Activated naive CD4-positive, alpha-beta T cell treated with anti-CD3 and anti-CD28 coated beads for 36 hours (primary cell): ENCODE measurements around the gene TK2. TPM values are rescaled to one million over a fixed set of nuclear protein-coding genes. Genes with fewer than 3 reads are reported as not detected.

ENCODE experiments used
- CTCF ChIA-PET: fragments of 350-600 bp; sonication (Branson Sonifier 250); formaldehyde crosslinking; loops from one replicate; lab custom pipeline; 2021; ENCODE audit warnings: antibody characterized with exemption; lab: Charles Lee
- DNase-seq: peaks from one replicate; pipeline ENCODE4 v3.0.0-alpha.2; 2020
- H3K27ac Mint-ChIP-seq: one replicate; pipeline ENCODE4 v1.8.0; 2021; ENCODE audit warnings: mild to moderate bottlenecking, mixed read lengths
- H3K27me3 Mint-ChIP-seq: one replicate; pipeline ENCODE4 v1.8.0; 2021; ENCODE audit warnings: low read depth, mixed read lengths
- H3K36me3 Mint-ChIP-seq: one replicate; pipeline ENCODE4 v1.8.0; 2021; ENCODE audit warnings: low read depth, mixed read lengths
- H3K4me1 Mint-ChIP-seq: one replicate; pipeline ENCODE4 v1.8.0; 2021; ENCODE audit warnings: low read depth, mixed read lengths
- H3K4me3 Mint-ChIP-seq: one replicate; pipeline ENCODE4 v1.8.0; 2021; ENCODE audit warnings: mild to moderate bottlenecking, moderate library complexity, mixed read lengths
- H3K9me3 Mint-ChIP-seq: one replicate; pipeline ENCODE4 v1.8.0; 2021; ENCODE audit warnings: mixed read lengths
- intact Hi-C: fragments of 100-400 bp; cut with micrococcal nuclease; formaldehyde crosslinking; loops from one replicate; pipeline ENCODE4 v1.15.1; 2023
- total RNA-seq, 2 experiments: library from RNA; stranded (reverse); gene quantifications; one replicate each; pipeline ENCODE4 v1.2.3, GENCODE V29; 2021

Gene TK2
- total RNA-seq, 2 experiments from 2014 or later, result 5.7 to 5.9 TPM

- Mint-ChIP-seq H3K4me1 (peaks cover 15% of the 10 kb centered on the region), H3K9me3 (no peaks in the 10 kb centered on the region), H3K27ac (no peak overlapping the region), H3K4me3 (no peak overlapping the region), H3K36me3 (no peaks in the 10 kb centered on the region), H3K27me3 (no peaks in the 10 kb centered on the region)
- DNase-seq, result no peak
- CTCF ChIA-PET, result interaction anchor here (0.8 to 7.2 kb wide), 6 partner anchors 10 to 127 kb away, joined by 3 to 94 read pairs (median 3); no protein-coding TSS in a partner anchor
- intact Hi-C loops, result loop anchor here (5.0 kb wide), 1 partner anchor 142 kb away; no protein-coding TSS in a partner anchor
Measured at GRCh38 chr16:66484453-66485213, 65.3 kb downstream of the TK2 start.

- no peaks in the 10 kb centered on the region for H3K36me3 Mint-ChIP-seq
- intact Hi-C loops, result loop anchor here (1.0 to 5.0 kb wide), 6 partner anchors 33 to 142 kb away; partner anchors contain the start of gene CKLF
- H3K27ac Mint-ChIP-seq, result peak overlapping the region; percentile 33
- CTCF ChIA-PET, result interaction anchor here (0.7 to 7.2 kb wide), 9 partner anchors 10 to 129 kb away, joined by 3 to 94 read pairs (median 4); partner anchors contain the start of gene CKLF
- H3K4me3 Mint-ChIP-seq, result no peak overlapping the region
- H3K9me3 Mint-ChIP-seq, result no peaks in the 10 kb centered on the region
- peak; percentile 86 for DNase-seq
- H3K27me3 Mint-ChIP-seq, result no peaks in the 10 kb centered on the region
- peaks cover 22% of the 10 kb centered on the region for H3K4me1 Mint-ChIP-seq
Measured at GRCh38 chr16:66483689-66484452, 66.1 kb downstream of the TK2 start.

GRCh38 chr16:66481943-66482390, 68.0 kb downstream of the TK2 start:
- Mint-ChIP-seq H3K4me3 (no peak overlapping the region), H3K27me3 (no peaks in the 10 kb centered on the region), H3K9me3 (no peaks in the 10 kb centered on the region), H3K4me1 (peaks cover 26% of the 10 kb centered on the region), H3K27ac (no peak overlapping the region), H3K36me3 (no peaks in the 10 kb centered on the region)
- no peak for DNase-seq
- CTCF ChIA-PET, result interaction anchor here (1.2 to 7.2 kb wide), 7 partner anchors 13 to 128 kb away, joined by 3 to 94 read pairs (median 5); no protein-coding TSS in a partner anchor
- intact Hi-C loops, result loop anchor here (2.0 to 5.0 kb wide), 3 partner anchors 35 to 140 kb away; partner anchors contain the start of gene CKLF

- no peaks in the 10 kb centered on the region for H3K9me3 Mint-ChIP-seq
- no peaks in the 10 kb centered on the region for H3K27me3 Mint-ChIP-seq
- H3K4me1 Mint-ChIP-seq, result peaks cover 26% of the 10 kb centered on the region
- no peak overlapping the region for H3K4me3 Mint-ChIP-seq
- DNase-seq, result no peak
- no peaks in the 10 kb centered on the region for H3K36me3 Mint-ChIP-seq
- no peak overlapping the region for H3K27ac Mint-ChIP-seq
- CTCF ChIA-PET, result interaction anchor here (1.8 to 7.2 kb wide), 4 partner anchors 26 to 109 kb away, joined by 4 to 94 read pairs (median 11); no protein-coding TSS in a partner anchor
- intact Hi-C loops, result loop anchor here (5.0 kb wide), 1 partner anchor 139 kb away; no protein-coding TSS in a partner anchor
Measured at GRCh38 chr16:66481081-66481942, 68.6 kb downstream of the TK2 start.

GRCh38 chr16:66480265-66481080, 69.4 kb downstream of the TK2 start:
- no peaks in the 10 kb centered on the region for H3K9me3 Mint-ChIP-seq
- H3K36me3 Mint-ChIP-seq, result no peaks in the 10 kb centered on the region
- DNase-seq, result no peak
- H3K27me3 Mint-ChIP-seq, result no peaks in the 10 kb centered on the region
- no peak overlapping the region for H3K27ac Mint-ChIP-seq
- H3K4me3 Mint-ChIP-seq, result no peak overlapping the region
- CTCF ChIA-PET, result interaction anchor here (0.8 to 7.2 kb wide), 6 partner anchors 71 to 123 kb away, joined by 3 to 94 read pairs (median 5); no protein-coding TSS in a partner anchor
- peaks cover 26% of the 10 kb centered on the region for H3K4me1 Mint-ChIP-seq
- intact Hi-C loops, result loop anchor here (5.0 kb wide), 1 partner anchor 138 kb away; no protein-coding TSS in a partner anchor

- CTCF ChIA-PET, result interaction anchor here (0.8 to 7.2 kb wide), 9 partner anchors 24 to 122 kb away, joined by 3 to 94 read pairs (median 3); partner anchors contain the start of gene CKLF
- intact Hi-C loops, result loop anchor here (1.0 to 5.0 kb wide), 2 partner anchors 110 to 137 kb away; no protein-coding TSS in a partner anchor
Measured at GRCh38 chr16:66479661-66480264, 70.2 kb downstream of the TK2 start.

GRCh38 chr16:66478733-66479511, 71.0 kb downstream of the TK2 start:
- Mint-ChIP-seq H3K4me1 (peaks cover 34% of the 10 kb centered on the region), H3K36me3 (no peaks in the 10 kb centered on the region), H3K9me3 (no peaks in the 10 kb centered on the region), H3K27ac (no peak overlapping the region), H3K27me3 (no peaks in the 10 kb centered on the region), H3K4me3 (no peak overlapping the region)
- intact Hi-C loops, result loop anchor here (1.0 kb wide), 1 partner anchor 110 kb away; no protein-coding TSS in a partner anchor
- CTCF ChIA-PET, result interaction anchor here (1.0 to 7.2 kb wide), 8 partner anchors 23 to 111 kb away, joined by 3 to 94 read pairs (median 4); partner anchors contain the start of gene CKLF
- peak; percentile 92 for DNase-seq

More at GRCh38 chr16:66479661-66480264, 70.2 kb downstream of the TK2 start:
- Mint-ChIP-seq H3K4me1 (peaks cover 30% of the 10 kb centered on the region), H3K36me3 (no peaks in the 10 kb centered on the region), H3K27me3 (no peaks in the 10 kb centered on the region), H3K9me3 (no peaks in the 10 kb centered on the region), H3K27ac (no peak overlapping the region), H3K4me3 (no peak overlapping the region)
- DNase-seq, result no peak

GRCh38 chr16:66477028-66477515, 72.8 kb downstream of the TK2 start:
- no peaks in the 10 kb centered on the region for H3K36me3 Mint-ChIP-seq
- no peak for DNase-seq
- peaks cover 24% of the 10 kb centered on the region for H3K4me1 Mint-ChIP-seq
- no peaks in the 10 kb centered on the region for H3K27me3 Mint-ChIP-seq
- H3K4me3 Mint-ChIP-seq, result no peak overlapping the region
- H3K9me3 Mint-ChIP-seq, result no peaks in the 10 kb centered on the region
- CTCF ChIA-PET, result interaction anchor here (0.5 to 7.7 kb wide), 13 partner anchors 19 to 391 kb away, joined by 3 to 59 read pairs (median 4); partner anchors contain the start of gene CMTM3
- intact Hi-C loops, result no loop called here
- H3K27ac Mint-ChIP-seq, result no peak overlapping the region

- Mint-ChIP-seq H3K4me1 (peaks cover 24% of the 10 kb centered on the region), H3K4me3 (no peak overlapping the region), H3K27ac (no peak overlapping the region), H3K27me3 (no peaks in the 10 kb centered on the region), H3K36me3 (no peaks in the 10 kb centered on the region), H3K9me3 (no peaks in the 10 kb centered on the region)
- CTCF ChIA-PET, result interaction anchor here (0.5 to 7.7 kb wide), 12 partner anchors 19 to 223 kb away, joined by 3 to 59 read pairs (median 4); partner anchors contain the start of gene CMTM3
- DNase-seq, result peak; percentile 59
- intact Hi-C loops, result no loop called here
Measured at GRCh38 chr16:66476328-66477027, 73.4 kb downstream of the TK2 start.
